Loucy (cell line): Measurements from ENCODE around the gene LITAFD.
"Not testable (repeated sequence)": the region's sequence is repeated elsewhere in the genome, so short reads cannot be mapped to it uniquely, and the experiment has no call there.

ENCODE experiments used
- H2AFZ ChIP-seq: fragments of 200-600 bp; sonication (generic); 2 replicates; pipeline ENCODE4 v1.6.0; 2016; ENCODE audit warnings: antibody characterized with exemption, mild to moderate bottlenecking, low read length, moderate library complexity
- H3F3A ChIP-seq: fragments of 200-600 bp; 2 replicates; pipeline ENCODE4 v1.6.0; 2016; ENCODE audit warnings: antibody characterized with exemption, low read depth, mild to moderate bottlenecking
- H3K27me3 ChIP-seq: fragments of 200-600 bp; sonication (generic); 2 replicates; pipeline ENCODE4 v1.6.1; 2014; ENCODE audit warnings: low read length, mild to moderate bottlenecking; ENCODE audit not compliant: insufficient read depth, poor library complexity, severe bottlenecking
- H3K36me3 ChIP-seq: fragments of 200-600 bp; sonication (generic); 2 replicates; pipeline ENCODE4 v1.6.1; 2016; ENCODE audit warnings: low read length; ENCODE audit not compliant: insufficient read depth
- H3K4me1 ChIP-seq: fragments of 200-600 bp; sonication (generic); 2 replicates; pipeline ENCODE4 v1.5.1; 2014; ENCODE audit warnings: low read length, mild to moderate bottlenecking; ENCODE audit not compliant: insufficient read depth, poor library complexity, severe bottlenecking
- H3K4me2 ChIP-seq: fragments of 200-600 bp; sonication (generic); 2 replicates; pipeline ENCODE4 v1.6.0; 2014; ENCODE audit warnings: antibody characterized with exemption, low read length, low read depth, mild to moderate bottlenecking; ENCODE audit not compliant: poor library complexity, severe bottlenecking
- H3K4me3 ChIP-seq: fragments of 200-600 bp; sonication (generic); 2 replicates; pipeline ENCODE4 v1.5.1; 2014; ENCODE audit warnings: low read length, mild to moderate bottlenecking, mixed read lengths; ENCODE audit not compliant: poor library complexity, severe bottlenecking
- H3K79me2 ChIP-seq: fragments of 200-600 bp; sonication (generic); 2 replicates; pipeline ENCODE4 v1.6.1; 2014; ENCODE audit warnings: low read length; ENCODE audit not compliant: insufficient read depth
- H3K9ac ChIP-seq: fragments of 200-600 bp; sonication (generic); 2 replicates; pipeline ENCODE4 v1.6.0; 2014; ENCODE audit warnings: mild to moderate bottlenecking, low read depth, low read length, moderate library complexity; ENCODE audit not compliant: poor library complexity, severe bottlenecking
- H3K9me2 ChIP-seq: fragments of 200-600 bp; sonication (generic); replicated peaks from 2 replicates; pipeline ENCODE4 v1.6.1; 2016; ENCODE audit warnings: low read depth, low read length, mixed read lengths
- H3K9me3 ChIP-seq: fragments of 200-600 bp; sonication (generic); 2 replicates; pipeline ENCODE4 v1.6.1; 2014; ENCODE audit warnings: mild to moderate bottlenecking, antibody characterized with exemption, low read length, low read depth; ENCODE audit not compliant: insufficient read depth
- H4K20me1 ChIP-seq: fragments of 200-600 bp; sonication (generic); 2 replicates; pipeline ENCODE4 v1.6.0; 2014; ENCODE audit warnings: antibody characterized with exemption, low read length, mild to moderate bottlenecking; ENCODE audit not compliant: insufficient read depth, poor library complexity, severe bottlenecking
- CTCF ChIP-seq: fragments of 200-600 bp; sonication (generic); conservative IDR thresholded peaks from 2 replicates; pipeline ENCODE4 v1.5.1; 2014; ENCODE audit warnings: mild to moderate bottlenecking, antibody characterized with exemption, low read length
- EZH2phosphoT487 ChIP-seq: fragments of 200-600 bp; IDR thresholded peaks from 2 replicates; pipeline ENCODE4 v1.6.1; 2018; ENCODE audit warnings: antibody characterized with exemption, mild to moderate bottlenecking, moderate library complexity, borderline replicate concordance

LITAFD gene

GRCh38 chr16:8882041-8882617 is at the start of gene LITAFD:
TSS of gene LITAFD (plus strand) at chr16:8882351. CDS start at chr16:8884356, 2,005 bp downstream.
- TF ChIP-seq EZH2phosphoT487 (no peak), CTCF (no peak)
- no peaks in the 10 kb centered on the region for H3K9me2 ChIP-seq
- H3K9me3 ChIP-seq: no peaks in the 10 kb centered on the region
- H3F3A ChIP-seq: no peaks in the 10 kb centered on the region
- no peaks in the 10 kb centered on the region for H3K36me3 ChIP-seq
- H3K4me1 ChIP-seq: no peaks in the 10 kb centered on the region
- H3K9ac ChIP-seq: no peak within 1 kb of the TSS
- no peak within 1 kb of the TSS for H2AFZ ChIP-seq
- H3K4me2 ChIP-seq: no peak within 1 kb of the TSS
- no peak within 1 kb of the TSS for H3K4me3 ChIP-seq
- H3K79me2 ChIP-seq: no peaks in the 10 kb centered on the region
- H4K20me1 ChIP-seq: no peaks in the 10 kb centered on the region
- H3K27me3 ChIP-seq: no peaks in the 10 kb centered on the region

- H3K79me2 ChIP-seq: no peaks in the 10 kb centered on the region
- H2AFZ ChIP-seq: no peak overlapping the region
- H3K9me2 ChIP-seq: no peaks in the 10 kb centered on the region
- no peaks in the 10 kb centered on the region for H3K9me3 ChIP-seq
- no peaks in the 10 kb centered on the region; the same call in 1 of the 2 replicates for H3K36me3 ChIP-seq
- no peaks in the 10 kb centered on the region for H3K27me3 ChIP-seq
- H3K9ac ChIP-seq: no peak overlapping the region
- TF ChIP-seq EZH2phosphoT487 (no peak), CTCF (no peak)
- H4K20me1 ChIP-seq: no peaks in the 10 kb centered on the region
- no peaks in the 10 kb centered on the region for H3K4me1 ChIP-seq
- H3K4me2 ChIP-seq: no peak overlapping the region
- no peaks in the 10 kb centered on the region for H3F3A ChIP-seq
- no peak overlapping the region for H3K4me3 ChIP-seq
Measured at GRCh38 chr16:8832717-8833105, 49.4 kb upstream of the LITAFD start.

GRCh38 chr16:8836797-8837196 is 45.4 kb upstream of the LITAFD start:
- H3F3A ChIP-seq, H3K4me1 ChIP-seq, H3K27me3 ChIP-seq, H2AFZ ChIP-seq, H3K4me2 ChIP-seq, H3K9me3 ChIP-seq, H3K9ac ChIP-seq, H3K4me3 ChIP-seq, H4K20me1 ChIP-seq, H3K79me2 ChIP-seq, H3K36me3 ChIP-seq, H3K9me2 ChIP-seq: not testable (repeated sequence)

GRCh38 chr16:8837594-8837993 is 44.6 kb upstream of the LITAFD start:
- not testable (repeated sequence) for H3K79me2 ChIP-seq, H4K20me1 ChIP-seq, H3K9me3 ChIP-seq, H3F3A ChIP-seq, H2AFZ ChIP-seq, H3K4me1 ChIP-seq, H3K36me3 ChIP-seq, H3K9me2 ChIP-seq, H3K4me3 ChIP-seq, H3K9ac ChIP-seq, H3K27me3 ChIP-seq, H3K4me2 ChIP-seq

- not testable (repeated sequence) for H4K20me1 ChIP-seq, H3K27me3 ChIP-seq, H3K36me3 ChIP-seq, H3K4me3 ChIP-seq, H3K9me2 ChIP-seq, H3F3A ChIP-seq, H3K79me2 ChIP-seq, H2AFZ ChIP-seq, H3K9ac ChIP-seq, H3K4me1 ChIP-seq, H3K9me3 ChIP-seq, H3K4me2 ChIP-seq
Measured at GRCh38 chr16:8842016-8842415, 40.1 kb upstream of the LITAFD start.

GRCh38 chr16:8843296-8843695 is 38.9 kb upstream of the LITAFD start:
- H3K4me2 ChIP-seq, H3K4me3 ChIP-seq, H3K9ac ChIP-seq, H2AFZ ChIP-seq, H3K79me2 ChIP-seq, H3F3A ChIP-seq, H3K27me3 ChIP-seq, H4K20me1 ChIP-seq, H3K9me3 ChIP-seq, H3K36me3 ChIP-seq, H3K9me2 ChIP-seq, H3K4me1 ChIP-seq: not testable (repeated sequence)
